Measurements from ENCODE around the gene CACNA2D2.

- TF ChIP-seq CTCF (IDR thresholded peaks at IDR 0.05; ENCODE audit: insufficient read depth, low read length, poor library complexity, severe bottlenecking) (no peak), EZH2phosphoT487 (conservative IDR thresholded peaks at IDR 0.05; ENCODE audit: low read length) (no peak)
These were observed 1.2 kb upstream of the CACNA2D2 start for GRCh38 chr3:50504681-50505080.

Data from SU-DHL-6 (cell line).